M059J (cell line): Measurements from ENCODE around the gene RBMS3. TPM values are rescaled to one million over a fixed set of nuclear protein-coding genes. Genes with fewer than 3 reads are reported as not detected.

Experiments used
- DNase-seq: peaks from one replicate; pipeline ENCODE4 v3.0.0-alpha.2; 2012; ENCODE audit warnings: low read depth
- total RNA-seq: library from RNA; depleted of rRNA; stranded (reverse); fragments of >200 nt; shearing (Covaris generic); gene quantifications from 2 replicates; pipeline ENCODE4 v1.2.3, GENCODE V29; 2014

RBMS3 gene
- total RNA-seq, 1 experiment from 2014 or later = 7.9 TPM

DNA sequence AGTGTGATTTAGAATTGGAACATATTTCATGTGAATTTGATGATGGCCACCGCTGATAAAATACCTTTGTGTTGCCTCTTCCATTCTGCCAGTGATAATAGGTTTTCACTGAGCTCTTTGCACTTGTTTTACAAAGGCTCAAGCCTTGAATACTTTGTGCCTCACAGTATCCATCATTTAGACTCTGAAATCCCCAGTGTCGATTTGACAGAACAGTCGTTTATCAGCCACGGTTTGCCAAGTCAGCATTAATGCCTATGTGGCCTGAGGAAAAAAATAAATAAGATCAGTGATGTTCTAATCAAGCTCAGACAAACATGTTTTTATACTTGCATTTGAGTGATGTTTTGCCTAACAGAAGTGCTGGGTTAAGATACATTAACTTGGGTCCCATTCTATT lies 399.1 kb downstream of the RBMS3 start:
- DNase-seq = no peak

DNA sequence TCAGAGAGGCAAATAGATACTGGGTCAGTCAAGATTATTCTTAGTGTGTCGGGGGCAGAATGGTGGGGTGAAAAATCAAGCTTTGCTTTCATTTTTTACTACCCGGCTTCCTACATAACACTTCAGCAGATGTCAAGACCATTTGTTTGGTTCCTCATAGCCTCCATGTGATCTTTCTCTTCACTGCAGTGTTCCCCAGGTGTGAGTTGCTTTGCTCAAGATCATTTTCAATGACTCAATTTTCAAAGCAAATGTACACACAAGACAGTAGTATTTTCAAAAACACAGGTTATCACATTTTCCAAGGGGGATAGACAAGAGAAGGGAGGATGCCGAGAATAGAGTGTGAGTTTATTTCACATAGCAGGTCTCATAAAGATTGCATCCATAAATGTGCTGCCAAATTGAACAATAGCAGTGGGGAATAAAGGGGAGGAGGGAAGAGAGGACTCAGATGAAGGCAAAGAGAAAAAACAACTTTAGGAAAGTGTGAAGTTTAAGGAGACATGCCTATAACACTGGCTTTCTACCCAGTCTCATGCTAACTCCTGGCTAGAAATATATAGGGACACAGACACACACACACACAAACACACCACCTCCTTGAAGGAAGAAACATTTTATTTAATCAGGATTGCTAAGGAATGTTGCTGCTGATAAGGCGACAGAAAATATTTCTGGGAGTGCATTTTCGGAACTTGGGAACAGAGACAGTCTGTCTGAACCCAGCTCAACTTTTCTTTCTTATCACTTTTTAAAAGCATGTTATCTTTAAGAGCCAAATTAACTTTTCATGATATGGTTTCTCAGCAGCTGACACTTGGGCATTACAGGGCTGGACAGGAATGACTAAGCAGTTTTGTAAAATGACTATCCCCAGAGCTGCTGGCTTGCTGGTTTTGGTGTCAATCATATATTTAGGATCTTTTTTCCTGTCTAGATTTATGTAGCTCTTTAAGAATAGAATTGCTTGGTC lies 402.4 kb downstream of the RBMS3 start:
- DNase-seq = peak; percentile 56

DNA sequence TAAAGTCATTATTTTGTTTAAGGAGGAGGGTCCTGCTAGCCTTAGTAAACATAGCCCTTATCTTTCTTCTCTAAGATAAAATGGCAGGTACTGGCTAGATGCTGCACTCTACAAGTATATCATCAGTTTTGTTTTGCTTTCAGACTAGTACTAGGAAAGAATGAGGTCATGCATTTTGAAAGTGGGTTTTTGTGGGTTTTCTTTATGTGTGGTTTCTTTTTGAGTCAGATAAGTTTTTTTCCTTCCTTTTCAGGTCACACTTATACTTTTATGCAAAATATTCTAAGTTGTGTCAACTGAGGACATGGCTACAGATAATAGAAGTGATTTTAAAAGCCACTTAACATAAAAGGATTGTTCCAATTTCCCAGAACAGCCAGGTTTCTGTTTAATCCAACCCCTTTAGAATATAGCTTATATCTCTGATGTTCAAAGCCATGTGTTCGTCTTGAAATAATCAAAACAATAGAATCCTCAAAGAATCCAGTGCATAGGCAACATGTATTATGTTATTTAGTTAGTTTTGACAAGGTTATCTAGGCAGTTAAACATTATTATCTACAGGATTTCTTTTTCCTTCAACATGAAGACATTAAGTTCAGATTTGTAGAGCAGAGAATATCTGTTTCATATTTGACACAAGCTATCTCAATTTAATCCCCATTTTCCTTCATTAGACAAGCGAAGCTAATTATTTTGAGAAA lies 406.2 kb downstream of the RBMS3 start:
- peak; percentile 79 for DNase-seq

DNA sequence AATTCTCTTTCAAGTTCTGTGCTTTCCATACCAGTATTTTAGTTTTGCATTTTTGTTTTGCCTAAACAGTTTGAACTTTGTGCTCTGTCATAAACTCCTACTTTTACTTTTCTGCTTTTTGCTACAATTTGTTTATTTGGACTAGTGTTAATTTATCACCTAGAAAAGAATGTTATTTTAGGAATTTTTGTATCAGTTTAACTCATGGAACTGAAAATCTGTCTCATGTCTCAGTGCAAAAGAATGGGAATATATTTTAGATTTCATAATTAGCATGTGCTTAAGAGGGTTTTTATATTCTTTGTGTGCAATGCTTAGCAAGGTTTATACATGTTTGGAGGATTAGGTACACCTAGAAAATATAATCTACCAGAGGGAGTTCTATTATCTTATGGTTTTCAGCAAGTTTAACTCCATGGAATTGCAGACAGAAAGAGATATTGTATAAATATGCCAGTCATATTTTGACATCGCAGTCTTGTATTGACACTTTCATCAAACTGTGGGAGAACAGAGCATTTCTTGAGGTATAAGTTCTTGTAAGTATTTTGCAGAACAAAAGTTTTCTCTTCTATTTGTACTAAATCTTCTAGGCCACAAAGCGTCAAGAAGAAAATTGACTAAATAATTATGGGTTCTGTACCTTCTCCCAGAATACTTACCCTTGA lies 409.9 kb downstream of the RBMS3 start:
- no peak for DNase-seq

DNA sequence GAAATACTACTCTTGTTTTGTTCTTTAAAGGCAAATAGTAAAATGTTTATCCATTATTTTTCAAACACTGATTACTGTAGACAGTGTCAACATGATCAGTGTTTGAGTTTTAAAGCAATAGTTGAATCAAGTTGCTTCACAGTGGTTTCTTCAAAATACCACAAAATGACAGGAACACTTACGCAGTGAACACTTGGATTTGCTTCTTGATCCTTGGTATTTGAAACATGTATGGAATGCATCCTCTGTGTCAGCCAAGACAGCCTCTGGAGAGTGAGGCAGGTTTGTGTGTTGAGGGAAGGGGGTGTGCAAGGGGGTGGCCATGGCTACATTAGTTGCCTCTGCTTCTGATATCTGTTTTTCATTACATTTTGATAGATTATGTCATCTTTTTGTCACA lies 413.0 kb downstream of the RBMS3 start:
- peak; percentile 93 for DNase-seq

DNA sequence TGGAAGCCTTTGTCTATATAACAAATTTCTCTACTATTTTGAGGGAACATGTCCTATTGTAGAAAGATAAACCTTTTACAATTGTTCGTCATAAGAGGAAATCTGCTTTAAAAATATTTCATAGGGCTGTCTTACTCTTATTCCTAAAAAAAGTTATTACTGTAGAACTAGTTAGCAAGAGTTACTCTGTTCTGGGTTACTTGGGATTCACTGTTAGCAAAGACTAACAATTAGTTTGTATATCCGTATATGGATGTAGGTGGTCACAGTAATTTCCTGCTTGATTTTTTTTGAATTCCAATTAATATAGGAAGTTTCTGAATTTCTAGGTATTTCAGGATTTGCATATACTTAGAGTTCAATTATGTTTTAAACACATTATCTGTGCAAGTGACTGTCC lies 413.5 kb downstream of the RBMS3 start:
- no peak for DNase-seq

DNA sequence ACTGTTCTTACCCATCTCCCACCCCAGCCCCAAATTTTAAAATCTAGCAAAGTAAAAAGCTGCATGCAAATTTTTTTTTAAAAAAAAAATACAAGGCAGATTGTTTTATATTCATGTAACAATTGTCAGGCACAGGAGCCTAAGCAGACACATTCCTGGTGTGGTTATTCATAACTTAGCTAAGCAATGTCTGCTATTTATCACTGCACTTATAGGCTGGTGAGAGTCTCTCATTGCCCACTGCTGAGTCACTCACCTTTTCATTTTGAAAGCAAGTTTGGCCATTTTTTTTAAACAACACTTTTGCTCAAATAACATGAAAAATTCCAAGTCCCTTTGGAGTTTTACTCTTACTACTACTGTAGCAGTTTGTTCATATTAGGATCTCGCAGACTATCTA lies 413.9 kb downstream of the RBMS3 start:
- DNase-seq = peak; percentile 94

DNA sequence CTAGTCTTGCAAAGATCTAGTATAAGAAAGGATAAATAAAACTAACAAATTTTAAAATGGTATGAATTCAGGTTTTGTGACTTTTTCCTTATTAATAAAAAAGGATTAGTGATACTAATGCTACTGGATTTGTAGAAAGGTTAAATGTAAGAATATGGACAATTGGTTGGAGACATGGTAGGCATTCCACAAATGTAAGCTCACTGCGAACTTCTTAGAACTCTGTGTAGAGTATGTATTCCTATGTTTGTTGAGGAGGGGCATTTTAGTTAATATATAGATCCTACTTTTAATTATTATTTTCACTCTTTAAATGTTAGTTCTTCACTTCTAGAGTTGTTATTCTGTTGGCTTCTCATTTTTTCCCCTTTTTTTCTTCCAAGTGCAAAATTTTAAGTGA lies 414.3 kb downstream of the RBMS3 start:
- no peak for DNase-seq

DNA sequence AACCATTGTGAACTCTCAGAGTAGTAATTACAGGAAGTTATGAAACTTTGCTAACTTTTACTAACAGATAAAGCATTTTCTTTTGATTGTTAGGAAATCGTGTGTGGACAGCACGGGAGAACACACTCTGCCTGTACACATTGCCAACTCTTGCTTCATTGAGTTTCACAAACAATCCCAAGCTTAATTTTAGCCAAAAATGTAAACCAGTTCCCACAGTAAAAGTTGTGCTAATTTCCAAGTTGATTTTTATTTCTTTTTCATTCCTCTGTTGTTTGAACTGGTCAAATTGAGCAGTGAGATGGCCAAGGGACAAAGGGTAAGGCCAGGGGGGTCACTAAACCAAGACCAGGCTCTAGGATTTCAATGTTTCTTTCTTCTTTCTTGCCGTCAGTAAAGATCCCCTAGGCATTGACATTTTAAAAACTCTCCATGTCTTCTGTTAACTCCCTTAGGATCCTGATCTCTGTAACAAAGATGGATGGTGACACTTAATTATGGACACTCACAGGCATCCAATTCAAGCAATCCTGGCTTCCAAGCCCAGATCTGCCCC lies 414.9 kb downstream of the RBMS3 start:
- DNase-seq = peak; percentile 63

DNA sequence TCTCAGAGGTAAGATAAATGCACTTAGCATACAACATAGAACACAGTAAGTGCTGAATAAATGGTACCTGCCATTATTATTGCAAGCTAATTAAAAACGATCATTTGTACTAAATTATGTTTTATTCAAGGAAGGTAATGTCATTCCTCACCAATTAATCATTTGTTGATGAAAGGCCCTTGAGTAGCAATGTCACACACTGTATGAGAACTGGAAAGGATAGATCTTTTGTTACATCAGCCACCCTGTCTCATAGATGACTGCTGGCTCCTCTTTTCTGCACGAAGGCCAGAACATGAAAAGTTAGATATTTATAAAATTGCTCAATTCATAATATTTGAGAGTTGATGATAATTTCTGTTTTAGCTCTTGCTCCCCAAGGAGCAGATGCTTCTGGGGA lies 415.4 kb downstream of the RBMS3 start:
- DNase-seq = peak; percentile 10

DNA sequence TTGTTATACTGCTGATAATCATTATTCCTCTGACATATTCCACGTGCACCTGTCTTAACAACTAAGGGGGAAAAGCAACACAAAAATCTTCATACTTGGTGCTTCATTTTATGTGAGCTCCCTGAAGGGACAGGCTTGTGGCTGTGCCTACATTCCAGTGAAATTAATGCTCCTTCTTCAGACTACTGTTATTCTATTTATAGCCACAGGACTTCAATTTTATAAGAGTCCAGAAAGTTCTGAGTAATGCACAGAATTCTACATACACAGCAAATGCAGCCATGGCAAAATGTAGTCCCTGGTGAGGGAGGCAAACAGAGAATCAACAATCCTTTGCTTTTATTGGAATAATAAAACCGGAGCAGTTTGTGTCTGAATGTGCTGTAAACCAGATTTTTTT lies 417.1 kb downstream of the RBMS3 start:
- peak; percentile 61 for DNase-seq

DNA sequence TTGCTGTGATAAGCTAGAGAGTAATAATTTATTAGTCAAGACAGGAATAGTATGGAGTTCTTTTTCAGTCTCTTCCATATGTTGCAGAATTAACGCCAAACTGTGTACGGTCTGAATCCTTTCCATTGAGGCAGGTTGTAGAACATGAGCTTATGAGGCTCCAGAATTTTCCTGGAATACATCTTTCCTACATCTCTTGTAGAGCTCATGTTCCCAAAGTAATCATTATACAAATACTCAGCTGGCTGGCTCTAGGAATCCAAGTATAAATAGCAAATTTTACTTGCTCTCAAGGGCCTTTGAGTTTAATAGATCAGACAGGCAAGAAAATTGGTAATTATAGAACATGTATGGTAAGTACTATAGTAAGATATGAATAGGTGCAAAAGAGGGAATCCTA lies 419.4 kb downstream of the RBMS3 start:
- DNase-seq = no peak

DNA sequence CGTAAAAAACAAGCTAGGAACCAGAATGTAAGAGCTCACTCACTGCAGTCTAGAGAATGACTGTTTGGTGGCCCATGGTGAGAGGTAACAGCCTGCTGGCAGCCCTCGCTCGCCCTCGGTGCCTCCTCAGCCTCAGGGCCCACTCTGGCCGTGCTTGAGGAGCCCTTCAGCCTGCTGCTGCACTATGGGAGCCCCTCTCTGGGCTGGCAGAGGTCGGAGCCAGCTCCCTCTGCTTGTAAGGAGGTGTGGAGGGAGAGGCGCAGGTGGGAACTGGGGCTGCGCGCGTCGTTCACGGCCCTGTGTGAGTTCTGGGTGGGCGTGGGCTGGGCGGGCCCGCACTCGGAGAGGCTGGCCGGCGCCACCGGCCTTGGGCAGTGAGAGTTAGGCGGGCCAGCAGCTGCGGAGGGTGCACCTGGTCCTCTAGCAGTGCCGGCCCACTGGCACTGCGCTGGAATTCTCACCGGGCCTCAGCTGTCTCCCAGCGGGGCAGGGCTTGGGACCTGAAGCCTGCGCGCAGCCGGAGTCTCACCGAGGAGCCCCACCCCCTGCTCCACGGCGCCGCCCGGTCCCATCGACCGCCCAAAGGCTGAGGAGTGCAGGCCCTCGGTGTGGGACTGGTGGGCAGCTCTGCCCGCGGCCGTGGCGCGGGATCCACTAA lies 420.6 kb downstream of the RBMS3 start:
- DNase-seq = no peak

DNA sequence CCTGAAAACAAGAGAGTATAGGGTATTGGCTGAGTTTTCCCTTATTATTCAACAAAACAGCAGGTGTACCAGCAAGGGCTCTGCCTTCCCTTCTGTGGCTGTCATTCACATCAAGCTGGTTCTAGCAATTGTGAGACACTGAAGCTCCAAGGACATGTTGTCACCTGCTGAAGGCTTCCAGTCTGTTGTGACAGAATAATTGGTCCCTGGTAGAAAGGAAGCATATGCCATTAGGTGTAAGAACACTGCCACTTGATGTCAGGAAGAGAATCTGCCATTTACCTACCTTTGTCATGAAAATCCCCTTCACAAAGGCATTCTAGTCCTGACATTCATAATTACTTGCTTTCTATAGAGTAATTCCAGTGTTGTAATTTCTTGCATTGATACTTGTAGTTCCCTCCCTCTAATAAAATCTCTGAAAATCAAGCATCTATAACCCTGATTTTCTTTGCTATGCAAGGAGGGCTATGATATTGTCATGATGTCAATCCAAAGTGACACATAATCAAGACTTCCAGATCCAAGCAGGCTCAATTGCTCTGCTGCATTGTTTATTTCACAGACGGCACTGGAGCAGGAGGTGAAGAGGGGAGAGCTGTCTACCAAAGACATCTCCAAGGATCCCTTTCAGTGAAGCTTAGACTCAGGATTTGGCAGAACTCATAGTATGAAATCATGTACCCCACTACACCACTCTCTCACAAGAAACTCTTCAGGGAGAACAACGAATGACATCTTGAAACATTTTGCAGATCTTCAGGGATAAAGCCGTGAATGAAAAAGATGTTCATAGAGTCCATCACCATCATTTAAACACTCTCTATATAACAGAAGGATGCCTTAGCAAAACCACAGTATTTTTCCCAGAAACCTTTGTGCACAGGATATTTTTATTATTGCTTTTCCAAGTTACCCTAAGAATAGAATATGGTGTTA lies 425.3 kb downstream of the RBMS3 start:
- no peak for DNase-seq

DNA sequence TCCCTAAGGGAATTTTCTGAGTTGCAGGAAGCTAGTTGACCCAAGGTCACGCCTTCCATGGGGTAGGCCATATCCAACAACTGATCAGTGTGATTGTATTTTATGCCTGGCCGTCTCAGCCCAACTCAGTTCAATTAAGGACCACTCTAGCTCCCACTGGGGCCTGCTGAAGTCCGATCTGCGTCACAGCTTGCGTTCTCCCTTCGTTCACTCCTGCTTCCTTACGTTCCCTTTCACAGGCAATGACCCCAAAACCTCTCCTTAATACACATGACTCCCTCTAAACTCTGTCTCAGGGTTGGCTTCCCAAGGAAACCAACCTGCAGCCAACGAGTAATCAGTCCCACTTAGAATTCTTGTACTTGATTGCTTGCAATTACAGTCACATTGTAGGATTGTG lies 428.0 kb downstream of the RBMS3 start:
- no peak for DNase-seq

DNA sequence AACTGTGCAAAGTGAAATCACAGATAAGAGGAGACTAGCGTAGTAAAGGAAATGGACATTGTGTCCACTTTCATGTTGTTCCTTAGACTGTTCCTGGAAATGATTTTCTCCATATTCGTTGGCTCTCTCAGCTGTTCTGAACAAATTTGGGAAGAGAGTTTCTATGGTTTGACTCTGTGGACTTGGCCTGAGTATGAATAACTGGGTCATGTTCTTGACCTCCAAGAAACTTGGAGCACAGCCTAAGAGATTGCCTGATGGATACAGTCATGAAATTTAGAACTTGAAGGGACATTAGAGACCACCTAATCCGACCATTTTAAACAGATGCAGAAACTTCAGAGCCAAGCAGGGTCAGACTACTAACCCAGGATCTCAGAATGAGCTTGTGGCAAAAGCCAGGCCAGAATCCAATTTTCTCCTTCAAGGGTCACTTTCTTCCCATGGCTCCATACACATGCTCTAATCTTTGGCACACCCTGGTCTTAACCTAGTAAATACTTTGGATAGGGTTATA lies 430.4 kb downstream of the RBMS3 start:
- no peak for DNase-seq

DNA sequence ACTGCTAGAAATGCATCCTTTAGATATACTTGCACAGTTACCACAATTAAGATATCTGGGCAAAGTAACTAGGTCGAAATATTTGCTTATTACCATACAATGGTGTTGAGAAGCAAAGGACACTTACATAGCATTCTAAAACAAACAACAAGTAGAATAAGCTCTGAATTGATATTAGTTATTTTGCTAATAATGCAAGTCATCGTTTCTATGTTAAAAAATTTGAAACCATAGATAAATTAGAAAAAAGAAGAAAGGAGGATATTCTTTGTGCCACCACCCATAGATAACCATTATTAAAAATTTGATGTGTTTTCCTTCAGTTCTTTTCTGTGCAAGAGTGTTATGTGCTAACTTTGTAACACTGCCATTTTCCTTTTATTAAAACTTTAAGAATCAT lies 435.3 kb downstream of the RBMS3 start:
- no peak for DNase-seq

DNA sequence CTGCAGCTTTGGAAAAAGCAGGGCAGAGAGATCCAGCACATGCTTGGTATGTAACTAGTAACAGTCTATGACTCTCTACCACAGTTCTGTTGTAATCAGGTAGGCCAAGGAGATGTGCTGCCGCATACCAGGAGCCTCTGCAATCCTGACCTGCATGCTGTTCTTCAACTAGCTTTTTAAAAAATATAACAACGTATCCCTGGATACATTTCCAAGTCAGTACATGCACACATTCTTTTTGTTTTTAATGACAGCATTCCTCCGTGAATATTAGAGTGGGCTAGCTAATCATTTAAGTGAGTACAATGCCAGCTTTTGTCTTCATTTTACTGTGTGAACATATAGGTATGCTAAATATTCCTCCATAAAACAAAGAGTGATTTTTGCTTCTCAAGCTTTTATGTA lies 437.8 kb downstream of the RBMS3 start:
- DNase-seq = no peak

DNA sequence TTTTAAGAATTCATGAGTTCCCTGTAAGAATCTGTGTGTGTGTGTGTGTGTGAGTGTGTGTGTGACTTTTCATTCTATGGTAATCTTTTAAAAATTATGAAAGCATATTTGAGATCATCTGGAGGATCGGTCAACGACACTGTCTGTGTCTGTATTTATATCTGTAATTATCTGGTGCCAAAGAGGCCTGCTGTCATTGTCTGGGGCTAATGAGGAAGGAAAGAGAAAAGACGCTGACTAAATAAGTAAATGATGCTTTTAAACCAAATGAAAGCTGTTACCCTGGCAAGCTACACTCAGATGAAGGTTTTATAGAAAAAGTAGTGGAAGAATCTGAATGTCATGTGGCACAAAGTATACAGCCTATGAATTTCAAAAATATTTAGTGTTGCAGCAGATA lies 439.8 kb downstream of the RBMS3 start:
- DNase-seq = no peak

DNA sequence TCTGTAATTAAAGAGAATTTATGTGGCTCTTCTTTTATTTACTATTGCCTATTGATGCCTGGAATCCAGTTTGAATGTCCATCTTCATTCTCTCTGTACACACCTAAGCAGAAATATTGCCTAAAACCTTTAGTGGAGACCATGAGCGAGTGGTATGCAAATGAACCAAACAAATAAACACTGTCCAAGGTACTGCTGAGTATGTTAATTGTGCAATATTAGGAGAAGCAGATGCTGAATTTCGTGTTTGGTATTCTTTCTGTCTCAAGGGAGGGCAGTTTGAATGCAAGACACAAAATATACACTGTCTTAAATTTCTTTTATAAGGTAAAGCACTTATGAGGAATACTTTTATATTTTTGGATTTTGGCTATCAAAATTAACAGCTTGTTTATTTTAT lies 440.9 kb downstream of the RBMS3 start:
- DNase-seq = no peak
